Measurements from ENCODE around the gene GRIK5.

GRIK5 gene

DNA sequence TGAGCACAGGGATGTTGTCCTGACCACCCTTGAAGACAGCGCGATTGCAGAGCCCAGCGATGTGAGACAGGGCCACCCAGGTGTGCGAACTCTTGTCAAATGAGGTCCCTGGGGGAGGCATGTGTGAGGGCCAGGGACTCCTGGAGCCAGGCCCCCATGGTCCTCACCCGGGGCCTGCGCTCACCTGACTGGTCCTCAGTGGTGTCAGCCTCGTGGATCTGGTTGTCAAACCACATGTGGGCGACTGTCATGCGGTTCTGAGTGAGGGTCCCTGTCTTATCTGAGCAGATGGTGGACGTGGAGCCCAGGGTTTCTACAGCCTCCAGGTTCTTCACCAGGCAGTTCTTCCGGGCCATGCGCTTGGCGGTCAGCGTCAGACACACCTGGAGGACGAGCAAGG, 88.3 kb downstream of the GRIK5 start:
- DNase-seq = no peak

GRCh38 chr19:41978470-41978869, 91.5 kb downstream of the GRIK5 start:
- no peak for DNase-seq

DNA sequence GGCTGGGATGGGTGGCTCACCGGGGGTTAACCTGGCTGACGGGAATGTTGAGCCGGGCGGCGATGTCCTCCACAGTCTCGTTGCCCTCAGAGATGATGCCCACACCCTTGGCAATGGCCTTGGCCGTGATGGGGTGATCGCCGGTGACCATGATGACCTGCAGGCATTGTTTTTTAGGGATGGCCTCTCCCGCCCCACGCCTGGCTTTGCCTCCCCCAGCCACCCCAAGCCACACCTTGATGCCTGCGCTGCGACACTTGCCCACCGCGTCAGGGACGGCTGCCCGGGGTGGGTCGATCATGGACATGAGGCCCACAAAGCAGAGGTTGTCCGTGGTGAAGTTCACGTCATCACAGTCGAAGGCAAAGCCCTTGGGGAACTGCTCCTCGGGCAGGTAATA, 92.1 kb downstream of the GRIK5 start:
- DNase-seq = no peak

DNA sequence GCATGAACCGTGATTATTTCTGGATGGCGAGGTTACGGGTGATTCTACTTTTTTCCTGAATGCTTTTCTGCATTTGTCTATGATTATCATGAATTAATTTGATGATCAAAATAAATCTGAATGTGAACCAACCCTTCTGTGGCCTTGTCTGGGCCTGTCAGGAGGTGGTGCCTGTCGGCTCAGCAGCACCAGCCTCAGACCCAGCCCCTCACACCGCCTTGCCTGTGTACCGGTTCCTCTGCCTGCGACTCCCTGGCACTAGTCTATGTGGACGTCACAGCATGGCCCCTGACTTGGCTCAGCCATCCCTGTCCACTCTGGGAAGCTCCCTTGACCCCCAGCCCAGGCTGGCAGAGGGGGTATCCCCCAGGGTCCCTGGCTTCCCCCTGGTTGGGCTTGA, 95.4 kb downstream of the GRIK5 start:
- DNase-seq = no peak

DNA sequence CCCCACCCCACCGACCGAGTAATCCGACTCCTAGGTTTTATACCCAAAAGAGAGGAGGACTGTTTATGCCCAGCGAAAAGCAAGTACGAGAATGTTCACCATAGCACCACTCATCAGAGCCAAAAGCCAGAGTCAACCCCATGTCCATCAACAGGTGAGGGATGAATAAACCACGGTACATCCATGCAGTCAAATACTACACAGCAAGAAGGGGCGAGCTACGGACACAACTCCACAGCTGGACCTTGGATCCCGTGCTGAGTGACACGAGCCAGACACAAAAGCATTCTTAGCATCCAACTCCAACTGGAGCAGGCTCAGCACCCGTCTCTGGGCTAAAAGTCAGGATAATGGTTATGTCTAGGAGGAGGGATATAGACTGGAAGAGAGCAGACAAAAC, 98.6 kb downstream of the GRIK5 start:
- DNase-seq = no peak

GRCh38 chr19:41969772-41970458, 100.1 kb downstream of the GRIK5 start:
- no peak for DNase-seq

DNA sequence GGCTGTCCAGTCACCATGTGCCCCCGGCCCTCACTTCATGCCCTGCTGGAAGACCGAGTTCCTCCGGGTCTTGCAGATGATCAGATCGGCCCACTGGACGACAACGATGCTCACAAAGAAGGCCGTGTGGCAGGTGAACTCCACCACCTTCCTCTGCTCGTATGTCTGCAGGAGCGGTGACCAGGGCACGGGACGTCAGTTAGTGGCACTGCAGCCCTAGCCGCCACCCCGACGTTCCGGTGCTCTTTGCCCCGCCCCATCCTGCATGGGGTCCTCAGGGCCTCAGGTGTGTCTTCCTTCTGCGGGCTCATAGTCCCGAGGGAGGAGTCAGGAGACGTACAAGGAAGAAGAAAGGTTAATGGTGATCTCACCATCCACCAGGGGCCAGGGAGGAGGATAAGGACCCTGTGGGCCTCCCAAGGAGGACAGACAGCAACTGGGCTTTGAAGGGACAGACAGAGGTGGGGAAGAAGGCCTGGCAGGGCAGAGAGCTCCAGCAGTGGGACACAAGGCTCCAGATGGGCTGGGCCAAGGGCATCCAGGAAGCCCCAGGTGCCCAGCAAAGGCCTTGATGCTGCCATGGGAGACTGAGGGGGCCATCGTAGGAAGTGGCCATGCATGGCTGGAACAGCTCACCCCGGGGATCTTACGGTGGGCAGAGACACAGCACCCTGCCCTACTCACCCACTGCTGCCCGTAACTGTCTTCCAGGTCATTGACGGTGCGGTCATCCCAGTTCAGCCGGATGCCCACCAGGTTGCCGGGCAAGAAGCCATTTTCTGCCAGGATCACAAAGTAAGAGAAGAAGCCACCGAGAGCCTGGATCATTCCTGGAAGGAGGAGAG, 101.0 kb downstream of the GRIK5 start:
- no peak for DNase-seq

- DNase-seq = no peak
Measured at GRCh38 chr19:41967054-41967783, 102.8 kb downstream of the GRIK5 start.

DNA sequence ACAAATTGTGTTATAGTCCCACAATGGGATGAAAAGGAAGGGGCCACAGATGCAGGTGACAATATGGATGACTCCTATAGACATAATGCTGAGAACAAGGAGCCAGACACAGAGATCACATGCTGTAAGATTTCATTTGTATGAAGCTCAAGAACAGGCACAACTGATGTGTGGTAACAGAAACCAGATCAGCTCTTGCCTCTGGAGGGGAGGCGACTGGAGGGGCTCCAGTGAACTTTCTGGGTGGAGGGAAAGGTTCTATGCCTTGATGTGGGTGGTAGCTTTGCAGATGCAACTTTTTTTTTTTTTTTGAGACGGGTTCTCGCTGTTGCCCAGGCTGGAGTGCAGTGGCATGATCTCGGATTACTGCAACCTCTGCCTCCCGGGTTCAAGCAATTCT, 104.9 kb downstream of the GRIK5 start:
- DNase-seq = no peak

- DNase-seq = no peak
Measured at GRCh38 chr19:41960973-41961372, 109.0 kb downstream of the GRIK5 start.

GRCh38 chr19:41959056-41960053, 110.7 kb downstream of the GRIK5 start, which contains the start of gene RABAC1:
Gene RABAC1 (minus strand): TSS chr19:41959321. CDS start chr19:41959292, 29 bp downstream.
- DNase-seq = peak; percentile 82

DNA sequence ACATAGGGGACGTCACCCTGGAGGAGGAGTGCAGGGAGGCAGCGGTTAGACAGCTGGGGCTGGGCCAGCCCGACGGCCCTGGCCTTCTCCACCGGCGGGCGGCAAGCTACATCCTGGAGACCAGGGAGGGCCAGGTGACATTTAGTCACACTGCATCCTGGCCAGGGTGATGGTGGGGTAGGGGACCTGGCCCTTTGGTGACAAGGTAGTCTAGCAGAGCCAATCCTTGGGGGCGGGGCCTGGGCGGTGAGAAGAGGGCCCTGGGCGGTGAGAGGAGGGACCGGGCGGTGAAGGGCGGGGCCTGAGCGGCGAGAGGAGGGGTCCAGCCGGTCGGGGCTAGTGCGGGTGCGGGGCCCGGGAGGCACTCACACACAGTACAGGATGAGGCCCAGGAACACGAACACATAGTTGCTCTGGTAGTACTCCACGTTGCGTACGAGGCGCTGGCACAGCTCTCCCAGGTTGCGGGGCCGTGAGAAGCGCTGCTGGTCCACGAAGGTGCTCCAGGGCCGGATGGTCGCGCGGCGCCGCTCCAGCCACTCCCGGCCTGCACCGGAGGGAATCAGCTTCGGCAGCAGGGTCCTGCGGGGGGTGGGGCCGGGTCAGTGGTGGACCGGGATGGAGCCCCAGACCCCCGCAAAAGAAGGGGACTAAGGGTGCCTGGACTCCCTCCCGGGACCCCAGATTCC, 111.5 kb downstream of the GRIK5 start:
- DNase-seq = peak; percentile 78

- no peak for DNase-seq
Measured at GRCh38 chr19:41957838-41958366, 112.1 kb downstream of the GRIK5 start.

GRCh38 chr19:41957161-41957837, 112.7 kb downstream of the GRIK5 start:
- no peak for DNase-seq

DNA sequence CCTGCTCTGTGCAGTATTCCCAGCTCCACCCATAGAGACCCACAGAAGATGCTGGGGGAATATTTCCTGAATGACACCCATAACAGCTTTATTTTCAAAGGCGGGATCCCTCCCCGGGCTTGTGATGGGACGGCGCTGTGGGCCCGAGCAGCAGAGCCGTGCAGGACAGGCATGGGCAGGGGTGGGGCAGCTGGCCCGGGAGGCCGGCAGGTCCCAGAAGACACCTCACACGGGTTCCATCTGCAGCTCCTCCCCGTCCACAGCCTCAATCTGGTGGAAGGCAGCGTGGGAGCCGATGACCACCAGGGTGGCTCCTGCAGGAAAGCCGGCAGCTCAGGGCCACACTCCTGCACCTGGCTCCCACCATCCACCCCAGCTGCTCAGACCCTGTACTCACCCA, 113.4 kb downstream of the GRIK5 start:
- no peak for DNase-seq

DNA sequence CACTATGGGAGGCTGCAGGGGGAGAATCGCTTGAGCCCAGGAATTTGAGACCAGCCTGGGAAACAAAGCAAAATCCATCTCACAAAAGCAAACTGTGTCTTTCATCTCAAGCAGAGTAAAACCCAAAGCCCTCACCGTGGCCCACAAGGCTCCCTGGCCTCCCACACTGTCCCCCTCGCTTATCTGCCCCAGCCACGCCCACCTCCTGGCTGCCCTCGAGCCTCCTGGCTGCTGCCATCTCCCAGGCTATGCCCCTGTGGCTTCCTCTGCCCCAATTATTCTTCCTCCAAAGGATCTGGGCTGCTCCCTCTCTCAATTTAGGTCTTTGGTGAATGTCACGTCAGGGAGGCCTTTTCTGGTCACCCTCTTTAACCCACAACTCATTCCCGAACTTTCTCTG, 114.5 kb downstream of the GRIK5 start:
- no peak for DNase-seq

DNA sequence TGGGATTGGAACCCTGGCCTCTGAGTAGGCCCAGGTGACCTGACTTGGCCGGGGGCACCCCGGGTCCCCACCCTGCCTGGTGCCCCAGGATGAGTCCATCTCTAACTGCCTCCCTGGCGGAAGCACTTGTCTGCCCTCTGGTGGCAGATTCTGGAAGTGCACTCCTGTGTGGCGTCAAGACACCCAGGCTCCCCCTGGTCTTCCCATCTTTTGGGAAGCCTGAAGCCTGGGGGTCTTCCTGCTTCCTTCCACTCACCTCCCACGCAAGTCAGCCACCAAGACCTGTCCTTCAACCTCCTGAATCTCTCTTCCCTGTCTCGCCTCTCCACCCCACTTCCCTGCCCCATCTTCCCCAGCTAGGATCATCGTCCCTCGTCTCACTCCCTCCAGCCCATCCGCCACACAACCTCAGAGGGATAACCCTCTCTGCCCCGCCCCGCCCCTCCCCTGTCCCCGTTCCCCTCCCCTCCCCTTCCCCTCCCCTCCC, 118.3 kb downstream of the GRIK5 start:
- DNase-seq = peak; percentile 92
